NCI-H526 (cell line): Measurements from ENCODE around the gene ETV1.

Experiments used
- DNase-seq, 2 experiments: peaks; one replicate each; lab custom pipeline; 2025; lab: John Stamatoyannopoulos, UW

The ETV1 gene

GRCh38 chr7:13879143-13879542, 110.3 kb downstream of the ETV1 start:
- no peak for DNase-seq

GRCh38 chr7:13878154-13878553, 111.3 kb downstream of the ETV1 start:
- no peak for DNase-seq

- no peak for DNase-seq
Measured at GRCh38 chr7:13875496-13876074, 113.9 kb downstream of the ETV1 start.

GRCh38 chr7:13874783-13875182, 114.7 kb downstream of the ETV1 start:
- no peak for DNase-seq

GRCh38 chr7:13872709-13873108, 116.8 kb downstream of the ETV1 start:
- no peak for DNase-seq

GRCh38 chr7:13871008-13871407, 118.5 kb downstream of the ETV1 start:
- DNase-seq, result no peak

- DNase-seq, result no peak
Measured at GRCh38 chr7:13860734-13861133, 128.7 kb downstream of the ETV1 start.

GRCh38 chr7:13856012-13856411, 133.5 kb downstream of the ETV1 start:
- no peak for DNase-seq

- no peak for DNase-seq
Measured at GRCh38 chr7:13852281-13852968, 137.0 kb downstream of the ETV1 start.

GRCh38 chr7:13851736-13852135, 137.7 kb downstream of the ETV1 start:
- no peak for DNase-seq

- no peak for DNase-seq
Measured at GRCh38 chr7:13850185-13850752, 139.2 kb downstream of the ETV1 start.

- no peak for DNase-seq
Measured at GRCh38 chr7:13849163-13849892, 140.1 kb downstream of the ETV1 start.

- DNase-seq, result no peak
Measured at GRCh38 chr7:13848681-13849131, 140.8 kb downstream of the ETV1 start.

- no peak for DNase-seq
Measured at GRCh38 chr7:13846386-13846785, 143.1 kb downstream of the ETV1 start.

- no peak for DNase-seq
Measured at GRCh38 chr7:13845601-13846000, 143.9 kb downstream of the ETV1 start.

- no peak for DNase-seq
Measured at GRCh38 chr7:13844954-13845353, 144.5 kb downstream of the ETV1 start.

- DNase-seq, result no peak
Measured at GRCh38 chr7:13841284-13841683, 148.2 kb downstream of the ETV1 start.
